A673 (cell line): Measurements from ENCODE around the gene MYF5. TPM values are rescaled to one million over a fixed set of nuclear protein-coding genes. Genes with fewer than 3 reads are reported as not detected.

ENCODE experiments used
- BruUV-seq: library from RNA; stranded (reverse); fragments of 400-500 nt; replicated peaks from 2 replicates; lab custom pipeline; 2021; lab: Mats Ljungman, UMichigan
- CTCF ChIA-PET: fragments of 300-600 bp; sonication (Branson Sonifier 250); formaldehyde crosslinking; loops from one replicate; lab custom pipeline; 2022; ENCODE audit warnings: antibody characterized with exemption; lab: Charles Lee
- POLR2A ChIA-PET: fragments of 300-600 bp; sonication (Branson Sonifier 250); formaldehyde crosslinking; loops from one replicate; lab custom pipeline; 2022; ENCODE audit warnings: antibody characterized with exemption; ENCODE audit not compliant: low non-redundant PET; lab: Charles Lee
- DNase-seq: peaks from one replicate; pipeline ENCODE4 v3.0.0-alpha.2; 2015; ENCODE audit warnings: low spot score
- H3K27ac ChIP-seq: fragments of 200-600 bp; sonication (generic); 2 replicates; pipeline ENCODE4 v1.5.1; 2016; ENCODE audit warnings: mixed run types, low read depth, mild to moderate bottlenecking, mixed read lengths, antibody characterized with exemption, low read length; ENCODE audit not compliant: poor library complexity, severe bottlenecking
- H3K27me3 ChIP-seq: fragments of 200-600 bp; sonication (generic); replicated peaks from 2 replicates; pipeline ENCODE4 v1.6.1; 2017; ENCODE audit warnings: mixed run types, low read depth, mild to moderate bottlenecking, mixed read lengths, antibody characterized with exemption, low read length; ENCODE audit not compliant: insufficient read depth, poor library complexity
- H3K36me3 ChIP-seq: fragments of 200-600 bp; sonication (generic); 2 replicates; pipeline ENCODE4 v1.6.1; 2016; ENCODE audit warnings: mixed run types, mild to moderate bottlenecking, mixed read lengths, antibody characterized with exemption, low read length; ENCODE audit not compliant: insufficient read depth, poor library complexity, severe bottlenecking
- H3K4me1 ChIP-seq: fragments of 200-600 bp; sonication (generic); 2 replicates; pipeline ENCODE4 v1.6.1; 2017; ENCODE audit warnings: mixed run types, mild to moderate bottlenecking, mixed read lengths, antibody characterized with exemption, low read length; ENCODE audit not compliant: insufficient read depth, poor library complexity, severe bottlenecking
- H3K4me3 ChIP-seq: fragments of 200-600 bp; sonication (generic); 2 replicates; pipeline ENCODE4 v1.5.1; 2016; ENCODE audit warnings: low read depth, mixed run types, mild to moderate bottlenecking, mixed read lengths, low read length; ENCODE audit not compliant: poor library complexity, severe bottlenecking
- H3K9me3 ChIP-seq: fragments of 200-600 bp; sonication (generic); 2 replicates; pipeline ENCODE4 v1.6.1; 2016; ENCODE audit warnings: mixed run types, low read depth, mild to moderate bottlenecking, mixed read lengths, antibody characterized with exemption, low read length; ENCODE audit not compliant: poor library complexity, severe bottlenecking
- CTCF ChIP-seq: fragments of 300-800, 200-600 bp; sonication (generic); conservative IDR thresholded peaks from 2 replicates; pipeline ENCODE4 v1.5.1; 2017; ENCODE audit warnings: low read depth, mild to moderate bottlenecking, antibody characterized with exemption, low read length, moderate library complexity, mixed read lengths
- EZH2 ChIP-seq: fragments of 200-600 bp; sonication (generic); IDR thresholded peaks from 2 replicates; pipeline ENCODE4 v1.6.1; 2017; ENCODE audit warnings: borderline replicate concordance, low read depth, mild to moderate bottlenecking, mixed read lengths, antibody characterized with exemption, low read length; ENCODE audit not compliant: poor library complexity, severe bottlenecking
- intact Hi-C: fragments of 100-400 bp; cut with micrococcal nuclease; formaldehyde crosslinking; loops from one replicate; pipeline ENCODE4 v1.10.0; 2022; ENCODE audit not compliant: unreplicated experiment
- total RNA-seq: library from RNA; stranded (reverse); gene quantifications from 2 replicates; pipeline ENCODE4 v1.2.3, GENCODE V29; 2021

The MYF5 gene
- total RNA-seq, 1 experiment from 2014 or later, result not detected

- no peak for DNase-seq
- ChIA-PET CTCF (no interaction called here), POLR2A (no interaction called here)
- H3K4me1 ChIP-seq, result no peaks in the 10 kb centered on the region
- H3K36me3 ChIP-seq, result no peaks in the 10 kb centered on the region
- intact Hi-C loops, result no loop called here
- TF ChIP-seq CTCF (no peak), EZH2 (no peak)
- no peak overlapping the region for H3K4me3 ChIP-seq
- no peak overlapping the region for H3K27ac ChIP-seq
- H3K9me3 ChIP-seq, result no peaks in the 10 kb centered on the region
- H3K27me3 ChIP-seq, result no peaks in the 10 kb centered on the region
- no TSS peak for BruUV-seq
Measured at GRCh38 chr12:80704420-80704819, 12.3 kb upstream of the MYF5 start.

GRCh38 chr12:80707126-80707829 lies 9.4 kb upstream of the MYF5 start, which contains the start of gene MYF6:
Gene MYF6 (plus strand): TSS chr12:80707634. CDS start chr12:80707720, 86 bp downstream.
- TF ChIP-seq EZH2 (no peak), CTCF (no peak)
- H3K27ac ChIP-seq, result no peak within 1 kb of the TSS
- no peaks in the 10 kb centered on the region for H3K27me3 ChIP-seq
- H3K4me3 ChIP-seq, result no peak within 1 kb of the TSS
- POLR2A ChIA-PET, result no interaction called here
- CTCF ChIA-PET, result no interaction called here
- DNase-seq, result no peak
- H3K9me3 ChIP-seq, result no peaks in the 10 kb centered on the region
- intact Hi-C loops, result no loop called here
- BruUV-seq, result no TSS peak
- no peaks in the 10 kb centered on the region for H3K4me1 ChIP-seq
- H3K36me3 ChIP-seq, result no peaks in the 10 kb centered on the region

DNA sequence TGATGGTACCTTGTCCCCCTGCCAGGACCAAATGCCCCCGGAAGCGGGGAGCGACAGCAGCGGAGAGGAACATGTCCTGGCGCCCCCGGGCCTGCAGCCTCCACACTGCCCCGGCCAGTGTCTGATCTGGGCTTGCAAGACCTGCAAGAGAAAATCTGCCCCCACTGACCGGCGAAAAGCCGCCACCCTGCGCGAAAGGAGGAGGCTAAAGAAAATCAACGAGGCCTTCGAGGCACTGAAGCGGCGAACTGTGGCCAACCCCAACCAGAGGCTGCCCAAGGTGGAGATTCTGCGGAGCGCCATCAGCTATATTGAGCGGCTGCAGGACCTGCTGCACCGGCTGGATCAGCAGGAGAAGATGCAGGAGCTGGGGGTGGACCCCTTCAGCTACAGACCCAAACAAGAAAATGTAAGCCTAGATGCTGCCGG lies 8.9 kb upstream of the MYF5 start:
- intact Hi-C loops, result no loop called here
- POLR2A ChIA-PET, result no interaction called here
- no peak overlapping the region for H3K4me3 ChIP-seq
- TF ChIP-seq EZH2 (no peak), CTCF (no peak)
- no peaks in the 10 kb centered on the region for H3K4me1 ChIP-seq
- H3K36me3 ChIP-seq, result no peaks in the 10 kb centered on the region
- CTCF ChIA-PET, result no interaction called here
- no peaks in the 10 kb centered on the region for H3K9me3 ChIP-seq
- H3K27me3 ChIP-seq, result no peaks in the 10 kb centered on the region
- H3K27ac ChIP-seq, result no peak overlapping the region
- no peak for DNase-seq
- no TSS peak for BruUV-seq
